Activated naive CD8-positive, alpha-beta T cell treated with anti-CD3 and anti-CD28 coated beads, Interleukin-2, amount 50 U/mL, for 16 hours (primary cell): Measurements from ENCODE around the gene LYZL6.
A peak's percentile ranks its signal among the peaks of the same experiment; 100 is the strongest.

Experiments used
- DNase-seq: peaks from one replicate; pipeline ENCODE4 v3.0.0-alpha.2; 2020; ENCODE audit warnings: low read depth, low spot score

The LYZL6 gene

DNA sequence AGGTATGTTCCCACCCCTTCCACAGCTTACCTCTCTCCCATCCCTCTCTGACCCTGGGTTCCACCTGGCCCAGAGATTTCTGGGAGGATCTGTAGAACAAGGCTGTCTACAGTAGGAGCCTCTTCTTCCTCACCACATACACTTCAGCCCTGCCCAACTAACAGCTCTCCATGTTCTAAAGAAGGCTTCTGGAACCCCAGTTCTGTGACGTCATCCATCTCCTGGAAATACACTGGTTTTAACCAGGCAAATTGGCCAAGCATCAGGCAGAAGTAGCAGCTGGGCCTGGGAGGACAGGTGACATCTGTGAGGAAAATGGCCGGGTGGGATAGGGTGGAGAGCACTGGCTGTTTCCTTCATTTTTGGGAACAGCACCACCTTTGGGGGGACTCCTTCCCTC is at the start of gene LYZL6:
TSS of gene LYZL6 (minus strand) at position 177 of the 400 bp plus-strand sequence. CDS start 4,357 bp downstream, outside the sequence.
- DNase-seq = no peak

GRCh38 chr17:35991075-35991474 is 47.6 kb upstream of the LYZL6 start:
- no peak for DNase-seq

DNA sequence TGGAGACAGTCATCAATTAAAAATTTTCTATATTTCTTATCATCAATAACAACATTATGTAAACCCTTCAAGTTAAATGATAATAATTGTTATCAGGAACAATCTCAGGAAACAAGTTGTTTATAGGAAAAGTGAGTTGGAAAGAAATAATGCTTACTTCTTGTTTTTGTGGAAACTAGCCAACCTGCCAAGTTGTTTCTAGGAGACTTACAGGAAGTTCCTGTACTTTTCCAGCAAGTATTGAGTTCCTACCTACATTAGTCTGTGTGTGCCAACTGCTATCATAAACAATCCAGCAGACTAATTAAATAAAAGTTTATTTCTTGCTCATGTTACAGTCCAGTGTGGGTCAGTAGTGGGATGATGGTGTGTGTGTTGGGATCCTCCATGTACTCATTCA is 44.7 kb upstream of the LYZL6 start:
- DNase-seq = no peak

DNA sequence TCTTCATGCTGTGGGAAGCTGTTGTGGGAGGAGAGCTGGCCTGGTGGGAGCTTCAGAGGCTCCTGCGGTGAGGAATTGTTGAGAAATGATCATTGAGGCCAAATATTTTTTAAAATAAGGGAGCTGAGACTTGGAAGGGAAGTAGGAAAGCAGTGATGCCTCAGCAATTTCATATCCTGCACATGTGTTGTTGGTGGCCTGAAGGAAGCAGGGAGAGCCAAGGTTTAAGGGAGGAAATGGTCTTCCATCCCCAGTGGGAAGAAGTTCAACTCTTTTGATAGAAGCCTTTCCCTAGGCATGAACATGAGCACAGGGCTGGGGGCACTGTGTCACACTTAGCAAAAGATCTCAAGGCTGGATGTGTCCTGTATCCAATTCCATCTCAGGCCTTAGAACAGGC is 43.1 kb upstream of the LYZL6 start, which contains the start of gene CCL14:
TSS of gene CCL14 (minus strand) at position 87 of the 400 bp plus-strand sequence. CDS start at position 7, 80 bp downstream.
- no peak for DNase-seq

GRCh38 chr17:35984140-35984539 is 40.6 kb upstream of the LYZL6 start:
- no peak for DNase-seq

DNA sequence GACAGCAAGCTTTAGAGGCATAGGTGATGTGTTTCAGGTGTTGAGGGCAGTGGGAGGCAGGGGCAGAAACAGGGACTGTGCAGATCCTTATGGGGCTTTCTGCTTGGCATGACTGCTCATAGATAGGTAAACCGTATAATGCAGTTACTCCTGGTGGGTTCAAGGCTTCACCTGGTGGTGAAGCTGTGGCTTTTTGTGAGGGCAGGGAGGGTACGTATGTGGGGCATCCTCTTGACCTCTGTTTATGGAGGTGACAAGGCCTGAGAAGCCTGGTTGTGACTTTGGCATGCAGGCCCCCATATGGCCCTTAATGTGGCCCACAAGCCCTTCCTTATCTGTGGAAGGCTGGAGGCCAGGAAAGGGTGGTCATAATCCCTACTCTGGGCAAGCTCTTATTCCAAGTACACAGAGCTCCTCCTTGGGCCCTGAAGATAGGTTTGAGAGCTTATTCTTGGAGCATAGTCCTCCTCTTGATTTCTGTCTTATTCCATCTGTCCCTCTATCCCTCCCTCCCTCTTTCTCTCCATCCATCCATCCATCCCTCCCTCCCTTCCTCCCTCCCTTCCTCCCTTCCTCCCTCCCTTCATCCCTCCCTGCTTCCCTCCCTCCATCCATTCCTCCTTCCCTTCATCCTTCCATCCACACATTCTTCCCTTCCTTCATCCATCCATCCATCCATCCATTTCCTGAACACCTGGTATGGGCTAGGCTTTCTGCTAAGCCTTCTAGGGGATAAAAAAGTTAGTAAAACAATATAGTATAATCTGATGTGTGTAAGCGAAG is 39.1 kb upstream of the LYZL6 start:
- DNase-seq = no peak

GRCh38 chr17:35981908-35982330 is 38.4 kb upstream of the LYZL6 start:
- no peak for DNase-seq

DNA sequence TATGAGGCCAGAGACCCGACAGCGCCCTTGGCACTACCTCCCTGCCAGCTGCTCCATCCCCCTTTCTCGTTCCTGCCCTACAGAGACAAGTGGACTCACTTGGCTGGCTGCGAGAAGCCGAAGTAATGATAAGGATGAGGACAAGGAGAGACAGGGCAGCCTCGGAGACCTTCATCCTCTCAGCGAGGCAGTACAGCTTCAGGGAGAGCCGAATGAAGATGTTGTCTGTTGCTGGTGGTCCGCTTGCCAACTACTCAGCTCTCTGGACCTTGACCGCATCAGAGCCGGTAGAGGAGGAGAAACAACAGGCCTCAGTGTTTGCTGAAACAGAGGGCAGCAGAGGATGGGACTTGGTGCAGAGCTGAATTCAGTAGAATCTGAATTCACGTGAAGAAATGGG is 37.7 kb upstream of the LYZL6 start, which contains the start of gene CCL16:
TSS of gene CCL16 (minus strand) at position 252 of the 400 bp plus-strand sequence. CDS start at position 175, 77 bp downstream.
- no peak for DNase-seq

GRCh38 chr17:35978346-35978745 is 34.8 kb upstream of the LYZL6 start:
- no peak for DNase-seq

DNA sequence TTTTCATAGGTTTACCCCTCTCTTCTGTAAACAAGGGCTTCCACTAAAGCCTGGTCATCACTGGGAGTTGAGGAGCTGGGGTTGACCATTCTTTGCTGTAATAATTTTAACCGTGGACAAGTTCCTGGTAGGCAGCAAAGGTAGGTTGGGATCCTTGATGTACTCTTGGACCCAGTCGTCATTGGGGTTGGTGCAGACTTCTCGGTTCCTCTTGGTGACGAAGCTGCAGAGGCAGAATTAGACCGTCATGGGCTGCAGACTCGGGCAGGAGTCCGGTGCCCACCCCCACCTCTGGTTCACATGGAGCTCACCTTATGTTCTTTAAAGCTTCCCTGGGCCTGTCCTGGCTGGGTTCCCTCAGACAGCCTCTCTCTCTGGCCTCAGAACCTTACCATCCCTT is 34.0 kb upstream of the LYZL6 start:
- DNase-seq = no peak

DNA sequence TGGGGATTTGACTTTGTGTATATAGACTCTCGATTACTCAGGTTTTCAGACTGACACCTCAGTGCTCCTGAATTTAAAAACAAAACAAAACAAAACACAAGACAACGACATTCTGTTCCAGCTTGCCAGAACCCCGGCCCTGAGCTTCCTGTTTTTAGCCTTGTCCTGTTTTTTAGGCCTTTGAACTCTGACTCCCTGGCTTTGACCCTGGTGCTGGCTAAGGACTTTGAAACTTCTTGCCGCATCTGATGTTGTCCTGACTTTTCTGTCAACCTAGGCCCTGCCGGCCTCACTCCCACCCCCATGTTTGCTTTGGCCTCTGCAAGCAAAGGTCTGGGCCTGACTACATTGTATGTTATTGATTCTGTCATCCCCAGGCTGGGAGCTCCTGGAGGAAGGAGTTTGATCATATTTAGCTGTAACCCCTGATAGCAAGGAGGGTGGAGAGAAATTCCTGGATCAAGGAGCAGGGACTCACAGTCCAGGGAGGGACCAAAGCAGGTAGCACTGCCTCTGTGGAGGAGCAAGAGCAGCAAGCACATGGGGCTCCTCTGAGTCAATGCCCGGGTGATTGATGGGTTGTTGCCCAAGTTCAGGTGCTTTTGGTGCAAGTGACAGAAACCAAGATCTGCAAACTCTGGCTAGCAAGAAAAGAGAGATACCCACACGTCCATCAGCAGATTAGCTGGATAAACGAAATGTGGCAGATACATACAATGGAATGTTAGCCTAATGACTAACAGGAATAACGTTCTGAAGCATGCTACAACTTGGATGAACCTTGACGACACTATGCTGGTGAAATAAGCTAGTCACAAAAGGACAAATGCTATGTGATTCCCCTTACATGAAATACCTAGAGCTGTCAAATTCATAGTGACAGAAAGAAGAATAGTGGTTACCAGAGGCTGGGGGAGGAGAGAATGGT is 30.1 kb upstream of the LYZL6 start:
- DNase-seq = no peak

DNA sequence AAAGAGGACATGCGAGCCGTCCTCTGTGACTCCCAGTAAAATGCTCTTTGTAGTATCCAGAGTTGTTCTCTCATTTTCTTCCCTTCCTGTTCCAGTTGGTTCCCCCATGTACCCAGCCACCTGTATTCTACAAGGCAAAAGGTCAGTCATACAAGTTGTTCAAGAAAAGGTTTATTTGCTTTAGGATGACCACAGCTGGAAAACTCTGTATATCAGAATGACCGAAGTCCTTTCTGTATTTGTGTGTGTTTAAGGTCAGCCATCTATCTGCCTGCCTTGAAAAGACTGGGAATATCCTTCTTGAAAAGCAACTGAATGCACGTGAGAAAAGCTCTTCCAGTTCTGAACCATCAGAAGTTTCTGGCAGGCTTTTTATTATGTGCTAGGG is 29.4 kb upstream of the LYZL6 start:
- no peak for DNase-seq

GRCh38 chr17:35972535-35972934 is 29.0 kb upstream of the LYZL6 start:
- no peak for DNase-seq

- no peak for DNase-seq
These were observed 28.6 kb upstream of the LYZL6 start for GRCh38 chr17:35972066-35972465.

DNA sequence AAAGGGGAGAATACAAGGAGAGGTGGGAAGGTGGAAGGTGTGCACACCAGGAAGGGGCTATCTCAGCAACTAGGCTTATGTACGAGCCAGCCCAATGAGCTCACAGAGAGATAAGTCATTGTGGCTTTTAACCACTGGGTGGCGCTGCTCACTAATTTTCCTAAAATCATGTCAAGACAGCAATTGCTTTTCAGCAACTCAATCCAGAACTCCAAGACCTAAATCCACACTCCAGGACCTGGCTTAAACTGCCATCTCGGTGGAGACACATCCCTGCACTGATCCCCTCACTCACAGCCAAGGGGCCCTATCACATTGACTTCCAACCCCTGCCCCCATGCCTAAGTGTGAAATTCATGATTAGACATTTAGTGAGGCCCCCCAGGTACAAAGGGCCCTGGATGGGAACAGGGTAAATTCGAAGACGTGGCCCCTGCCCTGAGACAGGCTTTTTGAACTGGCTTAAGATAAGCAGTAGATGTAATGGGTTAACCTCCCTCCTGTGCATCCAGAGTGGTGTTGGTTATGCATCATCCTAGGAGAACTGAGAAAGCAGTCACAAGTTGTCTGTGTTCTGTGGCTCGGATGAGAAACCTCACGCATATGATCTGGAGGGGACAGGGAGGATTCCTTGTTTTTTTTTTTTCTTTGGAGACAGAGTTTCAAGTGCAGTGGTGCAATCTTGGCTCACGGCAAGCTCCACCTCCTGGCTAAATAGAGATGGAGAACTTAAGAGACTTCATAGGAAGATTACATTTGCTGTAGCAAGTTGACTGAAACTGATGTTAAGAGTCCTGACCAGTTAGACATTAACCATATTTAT is 26.3 kb upstream of the LYZL6 start:
- DNase-seq = peak; percentile 26

DNA sequence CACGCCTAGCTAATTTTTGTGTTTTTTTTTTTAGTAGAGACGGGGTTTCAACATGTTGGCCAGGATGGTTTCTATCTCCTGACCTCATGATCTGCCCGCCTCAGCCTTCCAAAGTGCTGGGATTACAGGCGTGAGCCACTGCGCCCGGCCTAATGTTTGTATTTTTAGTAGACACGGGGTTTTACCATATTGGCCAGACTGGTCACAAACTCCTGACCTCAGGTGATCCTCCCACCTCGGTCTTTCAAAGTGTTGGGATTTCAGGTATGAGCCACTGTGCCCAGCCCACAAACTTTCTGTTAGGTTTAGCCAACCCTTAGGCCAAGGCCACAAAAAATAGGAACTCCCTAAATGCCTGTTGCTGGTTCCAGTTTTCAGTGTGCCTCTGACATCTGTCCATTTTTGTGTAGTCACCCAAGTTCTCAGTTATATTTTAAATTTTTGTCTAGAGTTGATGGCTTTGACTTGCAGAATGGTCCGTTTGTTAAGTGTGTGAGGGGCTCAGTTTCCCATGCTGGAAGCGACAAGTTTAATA is 25.1 kb upstream of the LYZL6 start:
- no peak for DNase-seq

GRCh38 chr17:35965272-35965671 is 21.8 kb upstream of the LYZL6 start:
- DNase-seq = no peak

DNA sequence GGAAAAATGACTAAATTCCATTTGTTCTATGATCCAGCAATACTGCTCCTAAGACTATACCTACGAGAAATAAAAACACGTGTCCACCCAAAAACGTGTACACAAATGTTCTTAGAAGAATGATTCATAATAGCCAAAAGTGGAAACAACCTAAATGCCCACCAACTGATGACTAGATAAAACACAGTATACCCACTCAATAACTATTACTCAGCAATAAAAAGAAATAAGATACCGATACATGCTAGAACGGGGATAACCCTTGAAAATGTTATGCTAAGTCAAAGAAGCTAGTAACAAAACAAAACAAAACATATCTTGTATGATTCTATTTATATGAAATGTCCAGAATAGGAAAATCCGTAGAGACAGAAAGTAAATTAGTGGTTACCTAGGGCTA is 20.1 kb upstream of the LYZL6 start:
- DNase-seq = no peak

- DNase-seq = no peak
These were observed 10.2 kb upstream of the LYZL6 start for GRCh38 chr17:35953720-35954119.

GRCh38 chr17:35949401-35949800 is 5.9 kb upstream of the LYZL6 start:
- no peak for DNase-seq

DNA sequence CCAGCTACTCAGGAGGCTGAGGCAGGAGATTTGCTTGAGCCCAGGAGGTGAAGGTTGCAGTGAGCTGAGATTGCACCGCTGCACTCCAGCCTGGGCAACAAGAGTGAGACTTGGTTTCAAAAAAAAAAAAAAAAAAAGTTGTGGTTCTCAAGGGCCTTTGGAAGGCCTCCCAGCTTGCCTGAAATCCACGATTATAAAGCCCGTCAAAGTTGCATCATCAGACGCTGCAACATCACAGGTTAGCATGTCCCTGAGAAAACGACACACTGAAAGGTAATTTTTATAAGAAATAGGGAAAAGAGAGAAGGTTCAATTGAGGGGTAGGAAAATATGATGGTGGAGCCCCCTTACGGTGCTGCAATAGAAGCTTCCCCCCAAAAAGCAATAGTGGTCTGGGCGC is 4.6 kb upstream of the LYZL6 start:
- DNase-seq = no peak
